HCT116 (cell line): Measurements from ENCODE around the gene ISCU. TPM values are rescaled to one million over a fixed set of nuclear protein-coding genes. Genes with fewer than 3 reads are reported as not detected.

Experiments used
- ATAC-seq: fragments of 200-7000 bp; cut with Tn5 transposase; 2 replicates; pipeline ENCODE4 v1.9.1; 2020; ENCODE audit warnings: mild to moderate bottlenecking, moderate library complexity
- BruUV-seq: library from RNA; stranded (reverse); fragments of 400-500 nt; replicated peaks from 2 replicates; lab custom pipeline; 2021; lab: Mats Ljungman, UMichigan
- CTCF ChIA-PET: fragments of 300-600 bp; sonication (Branson Sonifier 250); formaldehyde crosslinking; loops from one replicate; lab custom pipeline; 2021; ENCODE audit warnings: antibody characterized with exemption; lab: Charles Lee
- POLR2A ChIA-PET: fragments of 300-600, 350-600 bp; sonication (Branson Sonifier 250); formaldehyde crosslinking; loops from one replicate; lab custom pipeline; 2021; ENCODE audit warnings: antibody characterized with exemption; lab: Charles Lee
- RAD21 ChIA-PET, 2 experiments: fragments of 300-600 bp; sonication (Branson Sonifier 250); formaldehyde crosslinking; loops; one replicate each; lab custom pipeline; 2023; ENCODE audit warnings: low total read pairs in 2 of 2; ENCODE audit not compliant: uncharacterized antibody in 2 of 2, unreplicated experiment in 2 of 2, low non-redundant PET in 1 of 2; lab: Charles Lee
- DNase-seq: peaks from one replicate; pipeline ENCODE4 v3.0.0-alpha.2; 2010; ENCODE audit warnings: low read depth, low spot score
- H2AFZ ChIP-seq: fragments of 200-600 bp; shearing (Covaris generic), sonication (generic); 2 replicates; pipeline ENCODE4 v1.6.1; 2017; ENCODE audit warnings: low read depth, mixed run types, mixed read lengths, antibody characterized with exemption, low read length; ENCODE audit not compliant: poor library complexity, severe bottlenecking
- H3K27ac ChIP-seq: 2 replicates; pipeline ENCODE4 v1.5.1; 2012; ENCODE audit warnings: low read depth, low read length
- H3K27me3 ChIP-seq: fragments of 200-600 bp; sonication (generic); 2 replicates; pipeline ENCODE4 v1.6.1; 2016; ENCODE audit warnings: mixed run types, low read length, mixed read lengths; ENCODE audit not compliant: insufficient read depth
- H3K36me3 ChIP-seq, 2 experiments: fragments of 200-500 bp in 1 of 2; fragments of 200-600 bp in 1 of 2; sonication (Bioruptor generic) in 1 of 2; sonication (generic) in 1 of 2; 2 replicates each; pipeline versions ENCODE4 v1.5.1 to v1.6.1; 2014 to 2016; ENCODE audit warnings: low read length in 2 of 2, inconsistent platforms in 1 of 2, mixed read lengths in 1 of 2, mixed run types in 1 of 2; ENCODE audit not compliant: insufficient read depth in 2 of 2, control insufficient read depth in 1 of 2
- H3K4me1 ChIP-seq, 2 experiments: fragments of 200-600 bp in 1 of 2; sonication (generic) in 1 of 2; 2 replicates each; pipeline versions ENCODE4 v1.5.1 to v1.6.1; 2012 to 2017; ENCODE audit warnings: low read length in 2 of 2, inconsistent platforms in 1 of 2, mild to moderate bottlenecking in 1 of 2, mixed read lengths in 1 of 2, mixed run types in 1 of 2, moderate library complexity in 1 of 2; ENCODE audit not compliant: insufficient read depth in 2 of 2, control insufficient read depth in 1 of 2
- H3K4me2 ChIP-seq: fragments of 200-600 bp; sonication (generic); 2 replicates; pipeline ENCODE4 v1.6.1; 2017; ENCODE audit warnings: mixed run types, low read length, mixed read lengths
- H3K4me3 ChIP-seq, 2 experiments: fragments of 200-600 bp in 1 of 2; sonication (generic) in 1 of 2; replicated peaks in 1 of 2; 2 replicates each; pipeline ENCODE4 v1.5.1; 2011 to 2016; ENCODE audit warnings: low read length in 2 of 2, control low read depth in 1 of 2, low read depth in 1 of 2, mild to moderate bottlenecking in 1 of 2, mixed read lengths in 1 of 2, mixed run types in 1 of 2
- H3K79me2 ChIP-seq: fragments of 200-600 bp; sonication (generic); 2 replicates; pipeline ENCODE4 v1.6.1; 2017; ENCODE audit warnings: mild to moderate bottlenecking, mixed run types, low read length, moderate library complexity, mixed read lengths; ENCODE audit not compliant: insufficient read depth
- H3K9ac ChIP-seq: fragments of 200-600 bp; sonication (generic); 2 replicates; pipeline ENCODE4 v1.6.1; 2016; ENCODE audit warnings: low read length, mixed read lengths
- H3K9me2 ChIP-seq: fragments of 200-600 bp; sonication (generic), shearing (Covaris generic); 2 replicates; pipeline ENCODE4 v1.6.1; 2017; ENCODE audit warnings: mixed run types, mild to moderate bottlenecking, moderate library complexity; ENCODE audit not compliant: insufficient read depth
- H3K9me3 ChIP-seq, 2 experiments: fragments of 200-500 bp in 1 of 2; fragments of 200-600 bp in 1 of 2; sonication (Bioruptor generic) in 1 of 2; sonication (generic) in 1 of 2; 2 replicates each; pipeline ENCODE4 v1.6.1; 2014 to 2017; ENCODE audit warnings: low read length in 2 of 2, mixed read lengths in 2 of 2, inconsistent platforms in 1 of 2, low read depth in 1 of 2, mild to moderate bottlenecking in 1 of 2, mixed run types in 1 of 2, moderate library complexity in 1 of 2; ENCODE audit not compliant: control insufficient read depth in 1 of 2, insufficient read depth in 1 of 2
- H4K20me1 ChIP-seq: fragments of 200-600 bp; sonication (generic), shearing (Covaris generic); 2 replicates; pipeline ENCODE4 v1.6.1; 2017; ENCODE audit warnings: mixed run types, mild to moderate bottlenecking, moderate library complexity; ENCODE audit not compliant: insufficient read depth
- CBX3 ChIP-seq: IDR thresholded peaks from 2 replicates; pipeline ENCODE4 v1.6.1; 2012; ENCODE audit warnings: low read depth
- ELF1 ChIP-seq: IDR thresholded peaks from 2 replicates; pipeline ENCODE4 v1.6.1; 2012; ENCODE audit warnings: low read depth, borderline replicate concordance
- EZH2phosphoT487 ChIP-seq: fragments of 200-600 bp; IDR thresholded peaks from 2 replicates; pipeline ENCODE4 v1.6.1; 2018; ENCODE audit warnings: antibody characterized with exemption, borderline replicate concordance
- JUND ChIP-seq: IDR thresholded peaks from 2 replicates; pipeline ENCODE4 v1.6.1; 2012
- RAD21 ChIP-seq: IDR thresholded peaks from 2 replicates; pipeline ENCODE4 v1.6.1; 2012; ENCODE audit warnings: low read depth, mild to moderate bottlenecking
- SIN3A ChIP-seq: IDR thresholded peaks from 2 replicates; pipeline ENCODE4 v1.6.1; 2012; ENCODE audit warnings: low read depth
- SP1 ChIP-seq: IDR thresholded peaks from 2 replicates; pipeline ENCODE4 v1.6.1; 2012; ENCODE audit warnings: low read depth
- SRF ChIP-seq: IDR thresholded peaks from 2 replicates; pipeline ENCODE4 v1.6.1; 2012; ENCODE audit warnings: low read depth
- YY1 ChIP-seq: IDR thresholded peaks from 2 replicates; pipeline ENCODE4 v1.6.1; 2011; ENCODE audit warnings: low read length, low read depth, moderate library complexity, mild to moderate bottlenecking; ENCODE audit not compliant: insufficient replicate concordance; ENCODE audit errors: extremely low read depth
- intact Hi-C: fragments of 100-400 bp; cut with micrococcal nuclease; formaldehyde crosslinking; loops from 2 replicates; pipeline ENCODE4 v1.10.0; 2022
- total RNA-seq: library from RNA; stranded (reverse); gene quantifications from one replicate; pipeline ENCODE4 v1.2.1, GENCODE V29; 2021; ENCODE audit not compliant: unreplicated experiment
- TF ChIP-seq, protein P1 (sequence below), 3 experiments: fragments of 200-600 bp in 1 of 3; sonication (generic) in 1 of 3; IDR thresholded peaks in 2 of 3; conservative IDR thresholded peaks in 1 of 3; 2 replicates each; pipeline ENCODE4 v1.5.1; 2012 to 2017; ENCODE audit warnings: low read depth in 2 of 3, low read length in 2 of 3, antibody characterized with exemption in 1 of 3, borderline replicate concordance in 1 of 3, control low read depth in 1 of 3, mild to moderate bottlenecking in 1 of 3, mixed read lengths in 1 of 3, mixed run types in 1 of 3, moderate library complexity in 1 of 3; ENCODE audit not compliant: insufficient read depth in 1 of 3
- TF ChIP-seq, protein P2 (sequence below): IDR thresholded peaks from 2 replicates; pipeline ENCODE4 v1.6.1; 2011; ENCODE audit warnings: mild to moderate bottlenecking, low read length, moderate library complexity; ENCODE audit not compliant: insufficient replicate concordance; ENCODE audit errors: extremely low read depth
- TF ChIP-seq, protein P3 (sequence below): IDR thresholded peaks from 2 replicates; pipeline ENCODE4 v1.6.1; 2012; ENCODE audit warnings: low read depth

Gene ISCU
- total RNA-seq, 1 experiment from 2014 or later: 89.6 TPM

DNA sequence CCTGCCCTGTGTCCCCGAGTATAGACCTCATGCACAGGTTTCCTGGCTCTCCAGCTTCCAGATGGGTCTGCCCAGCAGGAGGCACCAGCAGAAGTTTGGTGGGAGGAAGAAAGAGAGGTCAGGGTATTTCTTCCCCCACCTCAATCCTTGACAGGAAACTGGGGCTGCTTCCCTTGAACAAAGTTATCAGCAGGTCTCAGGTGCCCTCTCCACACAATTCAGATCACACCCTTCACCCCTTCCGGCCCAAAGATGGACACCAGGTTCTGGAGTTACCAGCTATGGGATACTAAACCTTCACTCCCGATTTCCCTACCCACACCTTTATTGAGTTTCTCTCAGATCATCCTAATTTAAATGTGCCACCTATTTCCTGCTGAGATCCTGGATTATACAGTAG is 2.6 kb upstream of the ISCU start:
- Histone ChIP-seq H3K4me3 (peak overlapping the region; percentile 75 to 85), H3K9me2 (no peaks in the 10 kb centered on the region), H3K9ac (peak overlapping the region; percentile 97), H2AFZ (no peak overlapping the region), H3K9me3 (no peaks in the 10 kb centered on the region), H3K79me2 (peaks cover 83% of the 10 kb centered on the region), H3K27ac (no peak overlapping the region), H3K27me3 (no peaks in the 10 kb centered on the region), H3K4me2 (peak overlapping the region; percentile 93), H3K36me3 (peaks cover 7 to 22% of the 10 kb centered on the region in 2 experiments; a peak in 3 of 4 replicates), H3K4me1 (peaks cover 16 to 31% of the 10 kb centered on the region in 2 experiments; a peak in 3 of 4 replicates), H4K20me1 (no peaks in the 10 kb centered on the region; the same call in 1 of the 2 replicates)
- ChIA-PET CTCF (no interaction called here), POLR2A (no interaction called here), RAD21 (no interaction called here)
- intact Hi-C loops: loop anchor here (5.0 to 10.0 kb wide), 2 partner anchors 275 to 828 kb away; no protein-coding TSS in a partner anchor
- ATAC-seq: no peak
- no TSS peak for BruUV-seq
- TF ChIP-seq, protein P1, sequence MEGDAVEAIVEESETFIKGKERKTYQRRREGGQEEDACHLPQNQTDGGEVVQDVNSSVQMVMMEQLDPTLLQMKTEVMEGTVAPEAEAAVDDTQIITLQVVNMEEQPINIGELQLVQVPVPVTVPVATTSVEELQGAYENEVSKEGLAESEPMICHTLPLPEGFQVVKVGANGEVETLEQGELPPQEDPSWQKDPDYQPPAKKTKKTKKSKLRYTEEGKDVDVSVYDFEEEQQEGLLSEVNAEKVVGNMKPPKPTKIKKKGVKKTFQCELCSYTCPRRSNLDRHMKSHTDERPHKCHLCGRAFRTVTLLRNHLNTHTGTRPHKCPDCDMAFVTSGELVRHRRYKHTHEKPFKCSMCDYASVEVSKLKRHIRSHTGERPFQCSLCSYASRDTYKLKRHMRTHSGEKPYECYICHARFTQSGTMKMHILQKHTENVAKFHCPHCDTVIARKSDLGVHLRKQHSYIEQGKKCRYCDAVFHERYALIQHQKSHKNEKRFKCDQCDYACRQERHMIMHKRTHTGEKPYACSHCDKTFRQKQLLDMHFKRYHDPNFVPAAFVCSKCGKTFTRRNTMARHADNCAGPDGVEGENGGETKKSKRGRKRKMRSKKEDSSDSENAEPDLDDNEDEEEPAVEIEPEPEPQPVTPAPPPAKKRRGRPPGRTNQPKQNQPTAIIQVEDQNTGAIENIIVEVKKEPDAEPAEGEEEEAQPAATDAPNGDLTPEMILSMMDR (IDR thresholded peaks at IDR 0.05 in 2 of 3, conservative IDR thresholded peaks at IDR 0.05 in 1 of 3; ENCODE audit: borderline replicate concordance in 1 of 3, insufficient read depth in 1 of 3, low read depth in 2 of 3, low read length in 2 of 3): peak in 2 of 3 experiments; percentile 18 to 19; a peak in 2 of 6 replicates
- no peak for TF ChIP-seq CBX3
- DNase-seq: no peak

DNA sequence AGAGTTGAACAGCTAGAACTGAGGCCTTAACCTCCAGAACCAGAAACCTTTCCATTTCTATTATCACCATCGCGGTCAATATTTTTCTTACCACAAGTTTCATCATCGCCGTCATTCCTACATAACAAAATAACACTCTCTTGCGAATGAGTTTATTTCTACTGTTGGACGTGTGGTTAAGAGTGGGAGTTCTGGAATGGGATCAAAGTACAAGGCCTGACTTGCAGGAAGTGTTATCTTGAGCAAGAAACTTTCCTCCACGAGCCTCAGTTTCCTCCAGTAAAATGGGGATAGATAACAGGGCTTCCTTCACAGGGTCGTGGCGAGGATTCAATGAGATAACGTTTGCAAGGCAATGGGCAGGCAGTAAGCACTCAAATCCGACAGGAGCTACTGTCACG is 2.1 kb upstream of the ISCU start:
- intact Hi-C loops: loop anchor here (5.0 to 10.0 kb wide), 2 partner anchors 274 to 827 kb away; no protein-coding TSS in a partner anchor
- ChIA-PET POLR2A (no interaction called here), CTCF (no interaction called here), RAD21 (no interaction called here)
- no peak overlapping the region for H2AFZ ChIP-seq
- no peak for ATAC-seq
- H3K4me3 ChIP-seq: peak overlapping the region; percentile 75 to 85
- no peaks in the 10 kb centered on the region for H3K9me2 ChIP-seq
- DNase-seq: no peak
- H3K79me2 ChIP-seq: peaks cover 80% of the 10 kb centered on the region
- BruUV-seq: TSS peak; percentile 51
- H3K36me3 ChIP-seq: peaks cover 8 to 27% of the 10 kb centered on the region in 2 experiments; a peak in 3 of 4 replicates
- no peaks in the 10 kb centered on the region for H3K9me3 ChIP-seq
- no peaks in the 10 kb centered on the region for H3K27me3 ChIP-seq
- H4K20me1 ChIP-seq: no peaks in the 10 kb centered on the region; the same call in 1 of the 2 replicates
- peak overlapping the region; percentile 93 for H3K4me2 ChIP-seq
- peak overlapping the region; percentile 97 for H3K9ac ChIP-seq
- peaks cover 20 to 37% of the 10 kb centered on the region in 2 experiments for H3K4me1 ChIP-seq
- peak overlapping the region; percentile 76 for H3K27ac ChIP-seq
- TF ChIP-seq, protein P2, sequence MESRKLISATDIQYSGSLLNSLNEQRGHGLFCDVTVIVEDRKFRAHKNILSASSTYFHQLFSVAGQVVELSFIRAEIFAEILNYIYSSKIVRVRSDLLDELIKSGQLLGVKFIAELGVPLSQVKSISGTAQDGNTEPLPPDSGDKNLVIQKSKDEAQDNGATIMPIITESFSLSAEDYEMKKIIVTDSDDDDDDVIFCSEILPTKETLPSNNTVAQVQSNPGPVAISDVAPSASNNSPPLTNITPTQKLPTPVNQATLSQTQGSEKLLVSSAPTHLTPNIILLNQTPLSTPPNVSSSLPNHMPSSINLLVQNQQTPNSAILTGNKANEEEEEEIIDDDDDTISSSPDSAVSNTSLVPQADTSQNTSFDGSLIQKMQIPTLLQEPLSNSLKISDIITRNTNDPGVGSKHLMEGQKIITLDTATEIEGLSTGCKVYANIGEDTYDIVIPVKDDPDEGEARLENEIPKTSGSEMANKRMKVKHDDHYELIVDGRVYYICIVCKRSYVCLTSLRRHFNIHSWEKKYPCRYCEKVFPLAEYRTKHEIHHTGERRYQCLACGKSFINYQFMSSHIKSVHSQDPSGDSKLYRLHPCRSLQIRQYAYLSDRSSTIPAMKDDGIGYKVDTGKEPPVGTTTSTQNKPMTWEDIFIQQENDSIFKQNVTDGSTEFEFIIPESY: no peak
- TF ChIP-seq EZH2phosphoT487 (no peak), SP1 (no peak), JUND (no peak), SIN3A (no peak), ELF1 (no peak), YY1 (no peak), RAD21 (no peak), SRF (no peak)
- TF ChIP-seq, protein P3, sequence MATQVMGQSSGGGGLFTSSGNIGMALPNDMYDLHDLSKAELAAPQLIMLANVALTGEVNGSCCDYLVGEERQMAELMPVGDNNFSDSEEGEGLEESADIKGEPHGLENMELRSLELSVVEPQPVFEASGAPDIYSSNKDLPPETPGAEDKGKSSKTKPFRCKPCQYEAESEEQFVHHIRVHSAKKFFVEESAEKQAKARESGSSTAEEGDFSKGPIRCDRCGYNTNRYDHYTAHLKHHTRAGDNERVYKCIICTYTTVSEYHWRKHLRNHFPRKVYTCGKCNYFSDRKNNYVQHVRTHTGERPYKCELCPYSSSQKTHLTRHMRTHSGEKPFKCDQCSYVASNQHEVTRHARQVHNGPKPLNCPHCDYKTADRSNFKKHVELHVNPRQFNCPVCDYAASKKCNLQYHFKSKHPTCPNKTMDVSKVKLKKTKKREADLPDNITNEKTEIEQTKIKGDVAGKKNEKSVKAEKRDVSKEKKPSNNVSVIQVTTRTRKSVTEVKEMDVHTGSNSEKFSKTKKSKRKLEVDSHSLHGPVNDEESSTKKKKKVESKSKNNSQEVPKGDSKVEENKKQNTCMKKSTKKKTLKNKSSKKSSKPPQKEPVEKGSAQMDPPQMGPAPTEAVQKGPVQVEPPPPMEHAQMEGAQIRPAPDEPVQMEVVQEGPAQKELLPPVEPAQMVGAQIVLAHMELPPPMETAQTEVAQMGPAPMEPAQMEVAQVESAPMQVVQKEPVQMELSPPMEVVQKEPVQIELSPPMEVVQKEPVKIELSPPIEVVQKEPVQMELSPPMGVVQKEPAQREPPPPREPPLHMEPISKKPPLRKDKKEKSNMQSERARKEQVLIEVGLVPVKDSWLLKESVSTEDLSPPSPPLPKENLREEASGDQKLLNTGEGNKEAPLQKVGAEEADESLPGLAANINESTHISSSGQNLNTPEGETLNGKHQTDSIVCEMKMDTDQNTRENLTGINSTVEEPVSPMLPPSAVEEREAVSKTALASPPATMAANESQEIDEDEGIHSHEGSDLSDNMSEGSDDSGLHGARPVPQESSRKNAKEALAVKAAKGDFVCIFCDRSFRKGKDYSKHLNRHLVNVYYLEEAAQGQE: no peak
